Mucosa of rectum (tissue), 2 donors: ENCODE measurements around the gene PEG3.

Experiments used
- H3K27ac ChIP-seq, 2 donors: one replicate each; pipeline ENCODE4 v1.7.0; 2013; ENCODE audit warnings: inconsistent platforms in 2 of 2, low read depth in 2 of 2, low read length in 2 of 2
- H3K27me3 ChIP-seq, 2 donors: one replicate each; pipeline ENCODE4 v1.7.0; 2013; ENCODE audit warnings: low read length in 2 of 2; ENCODE audit not compliant: control insufficient read depth in 2 of 2, insufficient read depth in 2 of 2
- H3K36me3 ChIP-seq, 2 donors: one replicate each; pipeline ENCODE4 v1.7.0; 2013; ENCODE audit warnings: low read length in 2 of 2; ENCODE audit not compliant: control insufficient read depth in 2 of 2, insufficient read depth in 2 of 2
- H3K4me1 ChIP-seq, 2 donors: one replicate each; pipeline ENCODE4 v1.7.0; 2013; ENCODE audit warnings: low read length in 2 of 2, mild to moderate bottlenecking in 1 of 2; ENCODE audit not compliant: control insufficient read depth in 2 of 2, insufficient read depth in 2 of 2
- H3K4me3 ChIP-seq, 2 donors: one replicate each; pipeline ENCODE4 v1.7.0; 2013; ENCODE audit warnings: low read length in 2 of 2
- H3K9ac ChIP-seq, 2 donors: one replicate each; pipeline ENCODE4 v1.7.0; 2013; ENCODE audit warnings: low read length in 2 of 2, low read depth in 1 of 2, mild to moderate bottlenecking in 1 of 2
- H3K9me3 ChIP-seq, 2 donors: one replicate each; pipeline ENCODE4 v1.7.0; 2013; ENCODE audit warnings: low read length in 2 of 2; ENCODE audit not compliant: control insufficient read depth in 2 of 2
- donor health status: healthy.
- donor health status: Normal muscosa, but diverticular disease.

The PEG3 gene

DNA sequence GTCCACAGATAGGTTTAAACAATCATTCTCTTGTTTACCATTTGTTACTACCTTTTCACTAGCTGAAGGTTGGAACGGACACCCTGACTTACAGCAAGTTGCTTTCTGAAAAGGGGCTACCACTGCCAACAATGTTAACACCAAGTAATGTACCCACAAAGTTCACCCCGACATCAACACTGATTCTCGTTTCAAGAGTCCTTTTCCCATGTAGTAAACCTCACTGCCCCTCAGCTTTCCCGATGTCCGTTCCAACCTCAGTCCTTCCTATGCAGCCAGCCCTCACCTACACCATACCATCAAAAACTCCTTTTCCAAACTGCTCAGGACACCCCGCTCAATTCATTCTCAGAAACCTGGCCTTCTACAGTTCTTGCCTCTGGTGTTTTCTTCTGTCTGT, 29.0 kb downstream of the PEG3 start:
- Histone ChIP-seq H3K36me3 (no peaks in the 10 kb centered on the region), H3K4me1 (no peaks in the 10 kb centered on the region), H3K27ac (no peak overlapping the region), H3K27me3 (no peaks in the 10 kb centered on the region), H3K9me3 (peaks cover 7 to 10% of the 10 kb centered on the region in 2 donors), H3K4me3 (no peak overlapping the region), H3K9ac (no peak overlapping the region)

DNA sequence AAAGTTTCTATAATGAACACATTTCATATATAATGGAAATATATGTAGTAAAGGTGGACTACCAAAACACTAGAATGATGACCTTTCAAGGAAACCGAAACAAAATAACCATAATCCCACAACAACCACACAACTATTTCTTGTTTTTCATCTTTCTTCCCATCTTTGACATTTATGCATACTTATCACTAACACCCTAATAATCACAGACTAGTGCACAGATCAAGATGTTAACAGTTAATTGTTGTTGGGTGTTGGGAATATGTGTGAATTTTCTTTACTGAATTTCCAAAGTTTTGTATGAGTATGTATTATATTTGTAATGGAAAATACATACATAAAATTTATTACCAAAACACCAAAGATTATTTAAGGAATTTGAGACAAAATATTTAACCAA, 30.3 kb downstream of the PEG3 start:
- Histone ChIP-seq H3K36me3 (no peaks in the 10 kb centered on the region), H3K4me3 (no peak overlapping the region), H3K9ac (no peak overlapping the region), H3K27me3 (no peaks in the 10 kb centered on the region), H3K4me1 (no peaks in the 10 kb centered on the region), H3K27ac (no peak overlapping the region), H3K9me3 (peaks cover 8 to 13% of the 10 kb centered on the region in 2 donors)

DNA sequence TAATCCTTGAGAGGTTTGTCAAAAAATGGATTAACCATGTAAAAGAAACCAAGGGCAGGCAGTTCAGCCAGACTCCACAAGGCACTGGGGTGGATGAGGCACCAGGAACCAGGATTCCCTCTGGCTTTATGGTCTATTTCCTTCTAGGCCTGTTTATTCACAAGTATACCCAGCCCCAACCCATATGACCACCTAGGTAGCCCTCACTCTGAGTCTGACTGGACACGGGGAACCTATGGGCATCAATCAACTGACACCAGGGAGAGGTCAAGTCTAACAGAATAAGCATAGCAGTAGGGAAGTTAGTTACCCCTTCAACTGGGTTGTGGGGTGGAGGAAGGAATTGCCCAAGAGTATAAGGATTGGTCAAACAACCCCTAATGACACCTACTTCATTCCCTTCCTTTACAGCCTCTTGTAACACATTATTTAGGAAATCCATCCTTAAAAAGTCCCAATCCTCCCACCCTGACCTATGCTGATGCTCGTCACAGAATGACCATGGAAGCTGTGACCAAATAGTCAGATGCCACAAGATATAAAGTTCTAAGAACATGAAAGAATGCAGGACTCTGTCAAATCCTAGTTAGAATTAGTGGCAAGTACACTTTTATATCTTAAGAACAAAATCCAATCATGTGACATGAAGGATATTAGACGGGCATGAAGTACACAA, 31.7 kb downstream of the PEG3 start:
- Histone ChIP-seq H3K9me3 (peaks cover 12 to 16% of the 10 kb centered on the region in 2 donors), H3K27me3 (no peaks in the 10 kb centered on the region), H3K27ac (no peak overlapping the region), H3K36me3 (no peaks in the 10 kb centered on the region), H3K4me1 (no peaks in the 10 kb centered on the region), H3K4me3 (no peak overlapping the region), H3K9ac (no peak overlapping the region)

DNA sequence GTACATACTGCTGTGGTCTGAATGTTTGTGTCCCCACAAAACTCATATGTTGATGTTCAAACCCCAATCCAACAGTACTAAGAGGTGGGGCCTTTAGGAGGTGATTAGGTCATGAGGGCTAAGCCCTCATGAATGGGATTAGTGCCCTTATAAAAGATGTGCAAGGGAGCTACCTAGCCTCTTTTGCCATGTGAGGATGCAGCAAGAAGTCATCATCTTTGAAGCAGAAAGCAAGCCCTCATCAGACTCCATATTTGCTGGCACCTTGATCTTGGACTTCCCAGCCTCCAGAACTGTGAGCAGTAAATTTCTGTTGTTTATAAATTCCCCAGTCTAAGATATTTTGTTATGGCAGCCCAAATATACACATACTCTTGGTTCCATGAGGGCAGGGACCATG, 33.9 kb downstream of the PEG3 start:
- Histone ChIP-seq H3K9ac (no peak overlapping the region), H3K9me3 (peaks cover 12 to 14% of the 10 kb centered on the region in 2 donors), H3K36me3 (no peaks in the 10 kb centered on the region), H3K4me1 (no peaks in the 10 kb centered on the region), H3K27ac (no peak overlapping the region), H3K4me3 (no peak overlapping the region), H3K27me3 (no peaks in the 10 kb centered on the region)
